Measurements from ENCODE around the gene RHBDD2. TPM values are rescaled to one million over a fixed set of nuclear protein-coding genes. Genes with fewer than 3 reads are reported as not detected.

RHBDD2 gene
- total and polyA plus RNA-seq, 10 of the 15 experiments (the other 5 are each of a cell fraction or from before 2014, with no cell fraction given), result 3.9 to 39.8 (median 16.9) TPM

DNA sequence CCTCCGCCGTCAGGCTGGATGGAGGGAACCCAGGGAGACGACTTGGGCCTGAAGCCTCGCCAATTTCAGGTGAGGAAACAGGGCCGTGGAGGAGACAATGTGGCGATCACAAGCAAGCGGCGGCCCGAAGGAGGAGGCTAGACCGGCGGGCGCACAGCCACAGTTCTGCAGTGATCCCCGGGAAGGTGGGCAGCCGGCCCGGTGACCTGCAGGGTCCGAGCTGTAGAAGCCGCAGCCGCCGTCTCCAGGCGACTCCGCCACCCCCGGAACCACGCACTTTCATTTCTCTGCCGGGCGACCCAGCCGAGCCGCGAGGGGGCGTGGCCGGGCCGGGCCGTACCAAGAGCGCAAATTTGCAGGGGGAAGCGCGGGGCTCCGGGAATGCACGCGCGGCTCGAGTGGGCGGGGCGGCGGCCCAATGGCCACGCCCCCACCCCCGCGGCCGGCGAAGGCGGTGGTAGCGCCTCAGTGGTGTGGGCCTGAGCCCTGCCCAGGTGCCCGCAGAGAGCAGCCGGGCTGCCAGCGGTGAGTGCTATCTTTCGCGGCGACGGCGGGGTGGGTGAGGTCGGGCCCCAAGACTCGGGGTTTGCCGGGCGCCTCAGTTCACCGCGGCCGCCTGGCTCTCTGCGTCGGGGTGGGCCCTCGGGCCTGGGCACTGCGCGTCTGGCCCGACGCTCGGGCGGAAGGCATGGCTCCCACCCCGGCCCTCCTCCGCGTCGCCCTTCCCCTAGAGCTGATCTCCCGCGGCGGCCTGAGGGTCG lies 36.0 kb downstream of the RHBDD2 start, which contains the start of gene POR (continued):
- TF ChIP-seq, protein P1, sequence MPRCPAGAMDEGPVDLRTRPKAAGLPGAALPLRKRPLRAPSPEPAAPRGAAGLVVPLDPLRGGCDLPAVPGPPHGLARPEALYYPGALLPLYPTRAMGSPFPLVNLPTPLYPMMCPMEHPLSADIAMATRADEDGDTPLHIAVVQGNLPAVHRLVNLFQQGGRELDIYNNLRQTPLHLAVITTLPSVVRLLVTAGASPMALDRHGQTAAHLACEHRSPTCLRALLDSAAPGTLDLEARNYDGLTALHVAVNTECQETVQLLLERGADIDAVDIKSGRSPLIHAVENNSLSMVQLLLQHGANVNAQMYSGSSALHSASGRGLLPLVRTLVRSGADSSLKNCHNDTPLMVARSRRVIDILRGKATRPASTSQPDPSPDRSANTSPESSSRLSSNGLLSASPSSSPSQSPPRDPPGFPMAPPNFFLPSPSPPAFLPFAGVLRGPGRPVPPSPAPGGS (IDR thresholded peaks at IDR 0.05; ENCODE audit: borderline replicate concordance, insufficient read depth, low read depth, low read length, poor library complexity, severe bottlenecking), result no peak
- TF ChIP-seq MTA2 (IDR thresholded peaks at IDR 0.05; ENCODE audit: low read depth), result 0 out of 2 replicates have a peak, but pooled peaks have one; percentile 36
- TF ChIP-seq MYC (IDR thresholded peaks at IDR 0.05; ENCODE audit: insufficient read depth, insufficient read length, insufficient replicate concordance, low read length, severe bottlenecking), result peak; percentile 15
- TF ChIP-seq TARDBP (IDR thresholded peaks at IDR 0.05; ENCODE audit: borderline replicate concordance), result peak; percentile 31; the same call in 1 of the 2 replicates
- TF ChIP-seq NFIC (IDR thresholded peaks at IDR 0.05; ENCODE audit: low read depth, low read length), result no peak
- no peak for TF ChIP-seq SMC3 (IDR thresholded peaks at IDR 0.05; ENCODE audit: borderline replicate concordance, low read length)
- TF ChIP-seq LARP7 (IDR thresholded peaks at IDR 0.05), result peak; percentile 81
- TF ChIP-seq, protein P2, sequence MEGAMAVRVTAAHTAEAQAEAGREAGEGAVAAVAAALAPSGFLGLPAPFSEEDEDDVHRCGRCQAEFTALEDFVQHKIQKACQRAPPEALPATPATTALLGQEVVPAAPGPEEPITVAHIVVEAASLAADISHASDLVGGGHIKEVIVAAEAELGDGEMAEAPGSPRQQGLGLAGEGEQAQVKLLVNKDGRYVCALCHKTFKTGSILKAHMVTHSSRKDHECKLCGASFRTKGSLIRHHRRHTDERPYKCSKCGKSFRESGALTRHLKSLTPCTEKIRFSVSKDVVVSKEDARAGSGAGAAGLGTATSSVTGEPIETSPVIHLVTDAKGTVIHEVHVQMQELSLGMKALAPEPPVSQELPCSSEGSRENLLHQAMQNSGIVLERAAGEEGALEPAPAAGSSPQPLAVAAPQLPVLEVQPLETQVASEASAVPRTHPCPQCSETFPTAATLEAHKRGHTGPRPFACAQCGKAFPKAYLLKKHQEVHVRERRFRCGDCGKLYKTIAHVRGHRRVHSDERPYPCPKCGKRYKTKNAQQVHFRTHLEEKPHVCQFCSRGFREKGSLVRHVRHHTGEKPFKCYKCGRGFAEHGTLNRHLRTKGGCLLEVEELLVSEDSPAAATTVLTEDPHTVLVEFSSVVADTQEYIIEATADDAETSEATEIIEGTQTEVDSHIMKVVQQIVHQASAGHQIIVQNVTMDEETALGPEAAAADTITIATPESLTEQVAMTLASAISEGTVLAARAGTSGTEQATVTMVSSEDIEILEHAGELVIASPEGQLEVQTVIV (IDR thresholded peaks at IDR 0.05; ENCODE audit: borderline replicate concordance, partially characterized antibody), result peak; percentile 79
- TF ChIP-seq NFXL1 (IDR thresholded peaks at IDR 0.05; ENCODE audit: borderline replicate concordance), result no peak
- TF ChIP-seq, protein P3, sequence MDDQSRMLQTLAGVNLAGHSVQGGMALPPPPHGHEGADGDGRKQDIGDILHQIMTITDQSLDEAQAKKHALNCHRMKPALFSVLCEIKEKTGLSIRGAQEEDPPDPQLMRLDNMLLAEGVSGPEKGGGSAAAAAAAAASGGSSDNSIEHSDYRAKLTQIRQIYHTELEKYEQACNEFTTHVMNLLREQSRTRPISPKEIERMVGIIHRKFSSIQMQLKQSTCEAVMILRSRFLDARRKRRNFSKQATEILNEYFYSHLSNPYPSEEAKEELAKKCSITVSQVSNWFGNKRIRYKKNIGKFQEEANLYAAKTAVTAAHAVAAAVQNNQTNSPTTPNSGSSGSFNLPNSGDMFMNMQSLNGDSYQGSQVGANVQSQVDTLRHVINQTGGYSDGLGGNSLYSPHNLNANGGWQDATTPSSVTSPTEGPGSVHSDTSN (IDR thresholded peaks at IDR 0.05; ENCODE audit: insufficient replicate concordance, low read depth, low read length), result no peak
- peak; percentile 68; the same call in 1 of the 2 replicates for TF ChIP-seq FOXM1 (IDR thresholded peaks at IDR 0.05; ENCODE audit: low read depth, low read length)
- TF ChIP-seq POLR2AphosphoS2 (IDR thresholded peaks at IDR 0.05; ENCODE audit: low read depth, low read length), result peak; percentile 81
- TF ChIP-seq NR2C2 (IDR thresholded peaks at IDR 0.05; ENCODE audit: borderline replicate concordance, control insufficient read depth, insufficient read length, low read depth), result no peak
- peak; percentile 83 for TF ChIP-seq DPF2 (IDR thresholded peaks at IDR 0.05)
- TF ChIP-seq ZZZ3 (IDR thresholded peaks at IDR 0.05; ENCODE audit: control insufficient read depth, insufficient read length, low read depth), result no peak
- 0 out of 2 replicates have a peak, but pooled peaks have one; percentile 37 for TF ChIP-seq NBN (IDR thresholded peaks at IDR 0.05)
- TF ChIP-seq, protein P4, sequence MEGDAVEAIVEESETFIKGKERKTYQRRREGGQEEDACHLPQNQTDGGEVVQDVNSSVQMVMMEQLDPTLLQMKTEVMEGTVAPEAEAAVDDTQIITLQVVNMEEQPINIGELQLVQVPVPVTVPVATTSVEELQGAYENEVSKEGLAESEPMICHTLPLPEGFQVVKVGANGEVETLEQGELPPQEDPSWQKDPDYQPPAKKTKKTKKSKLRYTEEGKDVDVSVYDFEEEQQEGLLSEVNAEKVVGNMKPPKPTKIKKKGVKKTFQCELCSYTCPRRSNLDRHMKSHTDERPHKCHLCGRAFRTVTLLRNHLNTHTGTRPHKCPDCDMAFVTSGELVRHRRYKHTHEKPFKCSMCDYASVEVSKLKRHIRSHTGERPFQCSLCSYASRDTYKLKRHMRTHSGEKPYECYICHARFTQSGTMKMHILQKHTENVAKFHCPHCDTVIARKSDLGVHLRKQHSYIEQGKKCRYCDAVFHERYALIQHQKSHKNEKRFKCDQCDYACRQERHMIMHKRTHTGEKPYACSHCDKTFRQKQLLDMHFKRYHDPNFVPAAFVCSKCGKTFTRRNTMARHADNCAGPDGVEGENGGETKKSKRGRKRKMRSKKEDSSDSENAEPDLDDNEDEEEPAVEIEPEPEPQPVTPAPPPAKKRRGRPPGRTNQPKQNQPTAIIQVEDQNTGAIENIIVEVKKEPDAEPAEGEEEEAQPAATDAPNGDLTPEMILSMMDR (IDR thresholded peaks at IDR 0.05 in 2 of 3, conservative IDR thresholded peaks at IDR 0.05 in 1 of 3; ENCODE audit: control insufficient read depth in 2 of 3, extremely low read depth in 1 of 3, insufficient read depth in 1 of 3, low read depth in 3 of 3, low read length in 3 of 3), result no peak
- no peak for TF ChIP-seq KDM1A (IDR thresholded peaks at IDR 0.05; ENCODE audit: borderline replicate concordance)
- TF ChIP-seq YBX1 (IDR thresholded peaks at IDR 0.05), result no peak
- TF ChIP-seq, protein P5, sequence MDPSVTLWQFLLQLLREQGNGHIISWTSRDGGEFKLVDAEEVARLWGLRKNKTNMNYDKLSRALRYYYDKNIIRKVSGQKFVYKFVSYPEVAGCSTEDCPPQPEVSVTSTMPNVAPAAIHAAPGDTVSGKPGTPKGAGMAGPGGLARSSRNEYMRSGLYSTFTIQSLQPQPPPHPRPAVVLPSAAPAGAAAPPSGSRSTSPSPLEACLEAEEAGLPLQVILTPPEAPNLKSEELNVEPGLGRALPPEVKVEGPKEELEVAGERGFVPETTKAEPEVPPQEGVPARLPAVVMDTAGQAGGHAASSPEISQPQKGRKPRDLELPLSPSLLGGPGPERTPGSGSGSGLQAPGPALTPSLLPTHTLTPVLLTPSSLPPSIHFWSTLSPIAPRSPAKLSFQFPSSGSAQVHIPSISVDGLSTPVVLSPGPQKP (IDR thresholded peaks at IDR 0.05; ENCODE audit: low read depth, low read length), result no peak
- TF ChIP-seq TAF1 (IDR thresholded peaks at IDR 0.05; ENCODE audit: borderline replicate concordance, low read depth, low read length), result peak; percentile 98
- TF ChIP-seq ZNF622 (IDR thresholded peaks at IDR 0.05), result no peak

All from GM12878 (cell line).